Measurements from ENCODE around the gene NFATC2.
A peak's percentile ranks its signal among the peaks of the same experiment; 100 is the strongest.

NFATC2 gene

GRCh38 chr20:51389543-51390264, 152.8 kb downstream of the NFATC2 start:
- no peak for DNase-seq (ENCODE audit: low spot score)

DNA sequence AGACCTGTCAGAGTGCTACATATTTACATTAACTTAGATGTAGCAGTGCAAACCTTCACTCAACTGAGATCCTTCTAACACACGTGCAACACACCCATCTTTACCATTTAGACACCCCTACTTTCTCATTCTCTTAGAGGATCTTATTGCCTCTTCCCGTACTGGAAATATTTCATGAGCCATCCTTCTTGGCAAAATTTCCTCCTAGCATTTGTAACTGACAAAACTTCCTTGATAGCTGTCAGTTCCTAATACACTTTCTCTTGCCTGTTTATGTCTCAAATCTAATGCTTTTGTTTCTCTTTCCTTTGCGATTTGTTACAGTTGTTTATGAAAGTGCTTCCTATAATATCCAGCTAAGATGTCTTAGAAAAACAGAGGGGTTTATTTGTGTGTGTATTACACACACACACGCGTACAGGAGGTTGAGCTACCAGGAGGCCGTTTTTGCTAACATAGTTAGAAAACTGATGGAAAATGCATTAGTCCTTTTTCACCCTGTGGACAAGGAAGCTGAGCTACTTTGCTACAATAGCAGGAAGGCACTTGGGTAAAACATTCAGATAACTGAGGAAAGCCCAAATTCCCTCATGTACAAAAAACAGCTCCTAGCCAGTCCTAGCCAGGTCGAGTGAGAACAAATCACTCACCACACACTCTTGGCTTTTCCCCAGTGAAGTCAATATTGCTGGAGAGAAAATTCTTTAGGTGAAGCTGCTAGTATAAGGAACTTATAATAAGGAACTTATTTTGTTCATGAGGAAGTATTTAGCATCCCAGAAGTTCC, 153.6 kb downstream of the NFATC2 start:
- DNase-seq (ENCODE audit: low spot score), result no peak

DNA sequence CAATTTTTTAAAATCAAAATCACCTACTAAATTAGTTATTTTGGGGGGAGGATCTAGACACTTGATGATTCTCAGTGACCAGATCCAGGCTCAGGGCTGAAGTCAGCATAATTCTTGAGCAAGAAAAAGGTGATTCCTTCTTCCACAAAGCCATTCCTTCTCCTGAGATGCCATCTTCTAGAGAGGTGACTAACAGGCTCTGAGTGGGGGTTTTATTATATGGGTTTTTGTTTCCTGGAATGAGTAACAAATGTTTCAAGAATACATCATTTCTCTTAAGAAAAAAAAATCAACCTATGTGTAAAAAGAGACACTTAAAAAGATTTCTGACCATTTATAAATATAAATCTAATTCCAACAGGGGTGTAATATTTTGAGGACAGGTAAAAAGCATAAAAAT, 154.3 kb downstream of the NFATC2 start:
- DNase-seq (ENCODE audit: low spot score), result no peak

GRCh38 chr20:51387125-51387875, 155.2 kb downstream of the NFATC2 start:
- no peak for DNase-seq (ENCODE audit: low spot score)

GRCh38 chr20:51386586-51386985, 155.9 kb downstream of the NFATC2 start:
- no peak for DNase-seq (ENCODE audit: low spot score)

DNA sequence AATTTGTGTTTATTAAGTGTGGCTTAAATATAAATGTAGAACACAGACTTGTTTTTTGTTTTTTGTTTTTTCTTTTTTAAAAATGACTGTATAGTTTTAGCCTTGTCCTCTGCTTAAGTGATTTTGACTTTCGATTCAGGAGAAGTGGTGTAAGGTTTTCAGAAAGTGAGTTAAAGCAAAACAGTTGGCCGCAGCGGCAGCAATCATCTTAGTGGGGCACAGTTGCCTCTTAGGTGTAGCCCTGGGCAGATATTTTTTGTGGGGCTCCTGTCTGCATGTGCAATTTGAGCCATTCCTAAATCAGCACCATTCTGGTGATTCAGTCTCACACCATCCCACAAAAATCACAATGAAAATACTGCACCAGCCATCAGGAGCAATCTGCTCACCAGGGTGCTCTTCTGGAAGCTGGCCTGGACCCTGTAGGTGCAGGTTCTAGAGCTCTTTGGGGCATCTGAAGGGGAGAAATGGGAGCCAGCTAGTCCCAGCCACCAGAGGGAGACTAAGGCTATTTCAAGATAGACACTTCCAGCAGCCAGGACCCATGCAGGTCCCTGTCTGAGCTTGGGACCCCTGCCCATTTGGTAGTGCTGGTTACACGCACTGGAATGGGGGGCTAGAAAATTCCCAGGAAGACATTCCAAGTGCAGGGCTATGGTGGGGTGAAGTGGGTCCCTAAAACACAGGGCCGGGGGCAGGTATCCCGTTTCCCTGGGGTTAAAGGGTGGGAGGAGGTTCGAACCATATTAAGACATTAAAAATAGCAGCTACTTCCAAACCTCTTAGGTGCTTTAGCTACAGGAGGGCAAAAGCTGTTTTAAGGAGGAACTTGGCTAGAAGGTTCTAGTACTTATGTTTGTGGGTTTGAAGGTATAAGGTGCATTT, 156.6 kb downstream of the NFATC2 start:
- DNase-seq (ENCODE audit: low spot score), result peak; percentile 57

- DNase-seq (ENCODE audit: low spot score), result no peak
Measured at GRCh38 chr20:51384875-51385274, 157.6 kb downstream of the NFATC2 start.

- DNase-seq (ENCODE audit: low spot score), result no peak
Measured at GRCh38 chr20:51383891-51384510, 158.5 kb downstream of the NFATC2 start.

DNA sequence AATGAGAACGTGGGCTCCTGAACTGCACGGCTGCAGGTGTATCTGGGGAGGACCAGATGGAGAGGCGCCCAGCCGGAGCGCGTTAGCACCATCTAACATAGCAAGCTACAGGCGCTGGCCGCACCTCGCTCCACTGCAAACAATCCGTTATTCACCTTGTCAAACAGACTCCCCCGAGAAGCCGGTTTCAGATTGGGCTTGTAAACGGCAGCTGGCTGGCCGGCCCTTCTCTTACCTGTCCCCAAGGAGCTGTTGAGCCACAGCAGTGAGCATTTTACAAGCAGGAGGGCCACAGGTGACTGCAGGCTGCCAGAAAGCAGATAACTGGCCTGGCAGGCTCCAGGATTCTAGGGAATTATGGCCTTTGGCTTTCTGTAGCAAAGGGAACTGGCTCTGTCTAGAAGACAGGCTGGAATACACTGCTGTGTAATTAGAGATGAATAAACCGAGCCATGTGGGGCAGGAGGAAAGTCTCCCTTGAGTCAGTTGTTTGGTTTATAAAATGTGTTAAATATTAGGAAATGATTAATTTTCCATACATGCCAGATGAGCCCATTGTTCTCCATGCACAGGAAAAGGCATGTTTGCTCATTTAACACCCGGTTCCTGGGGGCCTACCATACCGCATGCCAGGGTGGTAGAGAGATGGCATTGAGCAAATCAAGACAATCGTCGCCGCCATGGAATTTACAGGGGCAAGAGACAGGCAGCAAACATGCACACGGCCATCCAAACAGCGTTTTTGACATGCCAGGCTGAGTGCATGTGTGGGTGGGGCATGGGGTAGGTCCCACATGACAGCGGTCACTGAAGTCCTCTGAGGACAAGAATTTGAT, 159.3 kb downstream of the NFATC2 start:
- no peak for DNase-seq (ENCODE audit: low spot score)

DNA sequence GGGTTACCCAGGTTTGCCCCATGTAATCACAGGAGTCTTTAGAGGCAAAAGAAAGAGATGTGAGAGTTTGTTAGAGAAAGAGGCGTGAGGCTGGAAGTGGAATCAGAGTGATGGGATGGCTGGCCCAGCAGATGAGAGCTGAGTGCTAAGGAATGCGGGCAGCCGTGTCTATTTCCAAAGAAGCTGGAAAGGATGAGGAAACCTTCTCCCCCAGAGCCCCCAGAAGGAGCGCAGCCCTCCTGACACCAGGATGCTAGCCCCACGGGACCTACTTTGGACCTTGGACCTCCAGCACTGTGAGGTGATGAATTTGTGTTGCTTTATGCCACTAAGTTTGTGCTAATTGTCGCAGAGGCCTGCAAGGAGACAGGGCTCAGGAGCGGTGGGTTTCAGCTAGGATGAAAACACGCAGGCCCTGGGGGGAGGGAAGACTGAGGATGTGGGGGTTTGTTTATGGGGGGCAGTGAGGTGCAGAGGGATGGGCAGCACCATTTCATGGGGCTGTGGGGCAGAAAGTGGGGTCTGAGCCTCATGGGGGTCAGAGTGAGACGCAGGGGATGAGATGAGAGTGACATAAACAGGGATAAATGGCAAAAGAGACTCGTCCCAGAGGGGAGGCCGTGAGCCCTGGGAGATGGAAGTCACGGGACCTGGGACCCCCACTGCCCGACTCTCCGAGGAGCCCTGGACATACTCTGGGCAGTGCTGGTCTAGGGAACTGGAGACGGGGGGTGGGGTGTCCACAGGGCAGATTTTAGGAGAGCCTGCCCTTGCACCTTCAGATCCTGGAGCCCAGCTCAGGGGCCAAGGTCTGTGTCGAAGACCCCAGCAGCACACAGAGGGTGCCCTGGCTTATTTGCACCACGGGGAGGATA, 160.2 kb downstream of the NFATC2 start:
- DNase-seq (ENCODE audit: low spot score), result no peak

DNA sequence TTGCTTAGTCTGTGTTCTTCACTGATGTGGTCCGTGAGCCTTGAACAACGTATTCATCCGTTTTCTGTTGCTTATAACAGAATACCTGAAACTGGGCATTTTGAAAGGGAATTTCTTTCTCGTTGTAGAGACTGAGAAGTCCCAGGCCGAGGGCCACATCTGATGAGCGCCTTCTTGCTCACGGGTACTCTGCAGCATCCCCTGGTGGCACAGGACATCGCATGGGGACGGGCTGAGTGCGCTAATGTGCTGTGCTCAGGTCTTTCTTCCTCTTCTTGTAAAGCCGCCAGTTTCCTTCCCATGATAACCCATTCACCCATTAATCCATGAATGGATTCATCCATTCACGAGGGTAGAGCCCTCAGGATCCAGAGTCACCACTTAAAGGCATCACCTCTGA, 161.0 kb downstream of the NFATC2 start:
- no peak for DNase-seq (ENCODE audit: low spot score)

GRCh38 chr20:51380401-51381385, 161.8 kb downstream of the NFATC2 start:
- no peak for DNase-seq (ENCODE audit: low spot score)

DNA sequence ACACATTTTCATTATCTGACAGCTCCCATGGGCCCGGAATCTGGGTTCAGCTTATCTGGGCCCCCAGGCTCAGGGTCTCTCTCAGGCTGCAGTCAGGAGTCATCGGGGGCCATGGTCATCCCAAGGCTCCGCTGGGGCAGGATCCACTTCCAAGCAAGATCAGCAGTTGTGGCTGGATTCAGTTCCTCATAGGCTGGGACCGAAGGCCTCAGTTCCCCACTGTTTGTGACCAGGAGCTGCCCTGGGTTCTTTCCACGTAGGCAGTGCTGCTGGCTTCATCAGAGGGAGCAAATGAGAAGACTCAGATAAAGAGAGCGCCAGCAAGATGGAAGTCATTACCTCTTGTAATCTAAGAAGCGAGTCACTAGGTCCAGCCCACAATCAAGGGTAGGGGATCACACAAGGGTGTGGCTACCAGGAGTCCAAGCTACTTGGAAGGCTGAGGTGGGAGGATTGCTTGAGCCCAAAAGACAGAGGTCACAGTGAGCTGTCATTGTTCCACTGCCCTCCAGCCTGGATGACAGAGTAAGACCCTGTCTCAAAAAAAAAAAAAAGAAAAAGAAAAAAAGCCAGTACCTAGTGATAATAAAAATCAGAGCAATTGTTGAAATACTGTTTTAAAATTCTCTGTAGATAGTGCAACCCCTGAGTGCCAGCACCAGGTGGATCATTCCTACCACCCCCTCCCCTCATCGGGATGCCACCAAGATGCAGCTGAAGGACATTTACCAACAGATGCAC, 162.7 kb downstream of the NFATC2 start:
- DNase-seq (ENCODE audit: low spot score), result no peak

GRCh38 chr20:51378171-51378928, 164.2 kb downstream of the NFATC2 start:
- DNase-seq (ENCODE audit: low spot score), result no peak

DNA sequence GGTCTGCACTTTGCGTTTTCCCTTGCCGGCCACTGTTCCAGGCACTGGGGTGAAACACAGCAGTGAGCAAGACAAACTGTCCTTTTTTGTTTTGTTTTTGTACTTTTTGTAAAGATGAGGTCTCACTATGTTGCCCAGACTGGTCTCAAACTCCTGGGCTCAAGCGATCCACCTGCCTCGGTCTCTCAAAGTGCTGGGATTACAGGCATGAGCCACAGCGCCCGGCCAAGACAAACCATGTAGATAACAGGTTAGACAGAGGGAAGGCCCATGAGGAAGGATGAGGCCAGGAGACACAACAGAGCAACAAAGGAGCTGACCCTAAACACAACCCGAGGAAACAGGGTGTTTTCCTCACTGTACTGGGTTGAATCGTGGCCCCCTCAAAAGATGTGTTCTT, 165.4 kb downstream of the NFATC2 start:
- DNase-seq (ENCODE audit: low spot score), result no peak

DNA sequence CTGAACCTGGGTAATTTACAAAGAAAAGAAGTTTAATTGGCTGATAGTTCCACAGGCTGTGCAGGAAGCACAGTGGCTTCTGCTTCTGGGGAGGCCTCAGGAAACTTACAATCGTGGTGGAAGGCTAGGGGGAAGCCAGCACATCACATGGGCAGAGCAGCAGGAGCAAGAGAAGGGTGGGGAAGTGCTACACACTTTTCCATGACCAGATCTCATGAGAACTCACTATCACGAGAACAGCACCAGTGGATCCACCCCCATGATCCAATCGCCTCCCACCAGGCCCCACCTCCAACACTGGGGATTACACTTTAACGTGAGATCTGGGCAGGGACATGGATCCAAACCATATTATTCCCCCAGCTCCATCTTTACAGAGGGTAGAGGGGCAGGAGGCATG, 166.4 kb downstream of the NFATC2 start:
- DNase-seq (ENCODE audit: low spot score), result no peak

GRCh38 chr20:51375561-51375960, 167.0 kb downstream of the NFATC2 start:
- DNase-seq (ENCODE audit: low spot score), result no peak
